Measurements from ENCODE around the gene ERO1A.
A peak's percentile ranks its signal among the peaks of the same experiment; 100 is the strongest.

DNA sequence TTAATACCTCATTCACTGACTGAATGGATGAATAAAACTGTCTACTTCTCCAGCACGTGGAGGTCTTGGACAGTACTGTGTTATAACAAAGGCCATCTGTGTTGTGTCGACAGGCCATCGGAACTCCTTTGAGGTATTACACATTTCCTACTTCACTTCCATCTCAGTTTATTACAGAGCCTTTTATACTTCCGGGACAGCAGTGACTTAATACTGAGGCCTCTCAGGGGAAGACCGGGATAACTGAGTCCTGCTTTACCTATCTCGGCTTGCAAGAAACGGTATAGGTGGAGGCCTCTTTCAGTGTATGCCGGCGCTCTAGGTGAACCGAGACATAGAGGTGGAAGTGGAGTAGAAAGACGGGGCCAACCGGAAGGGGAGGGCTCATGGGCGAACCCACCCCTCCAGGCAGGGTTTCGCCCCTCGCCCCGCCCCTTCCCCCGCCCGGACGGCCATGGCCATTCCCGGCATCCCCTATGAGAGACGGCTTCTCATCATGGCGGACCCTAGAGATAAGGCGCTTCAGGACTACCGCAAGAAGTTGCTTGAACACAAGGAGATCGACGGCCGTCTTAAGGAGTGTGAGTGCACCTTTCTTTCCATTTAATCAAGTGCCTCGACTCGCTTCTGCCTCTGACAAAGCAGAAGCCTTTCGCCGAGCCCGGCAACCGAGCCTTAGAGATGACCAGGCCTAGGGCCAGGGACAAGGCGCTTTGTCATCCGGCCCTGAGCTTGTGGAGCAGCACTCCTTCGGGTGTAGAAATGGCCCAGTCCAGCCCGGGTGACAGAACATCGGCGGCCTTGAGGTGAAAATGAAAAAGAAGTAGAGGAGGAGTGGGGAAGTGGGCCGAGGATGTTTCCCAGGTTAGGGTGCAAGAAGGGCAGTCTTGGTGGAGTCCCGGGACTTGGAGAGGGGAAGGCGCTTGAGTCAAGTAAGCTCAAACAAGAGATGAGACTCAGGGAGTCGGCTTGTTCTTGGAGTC is 11.7 kb upstream of the ERO1A start, which contains the start of gene PSMC6:
- TF ChIP-seq RCOR1 (IDR thresholded peaks at IDR 0.05; ENCODE audit: insufficient replicate concordance, low read length) (no peak), CTCF (conservative IDR thresholded peaks at IDR 0.05; ENCODE audit: low read depth, low read length) (no peak), NFE2L2 (IDR thresholded peaks at IDR 0.05; ENCODE audit: low read depth, low read length) (no peak), FOS (IDR thresholded peaks at IDR 0.05; ENCODE audit: low read depth, low read length) (no peak), MAZ (IDR thresholded peaks at IDR 0.05; ENCODE audit: borderline replicate concordance, low read depth, low read length) (peak; percentile 79; the same call in 1 of the 2 replicates), CEBPB (IDR thresholded peaks at IDR 0.05; ENCODE audit: low read depth, low read length) (no peak), RAD21 (IDR thresholded peaks at IDR 0.05; ENCODE audit: low read length) (no peak), MAFK (IDR thresholded peaks at IDR 0.05; ENCODE audit: low read depth, low read length) (no peak), POLR2A (IDR thresholded peaks at IDR 0.05; ENCODE audit: low read depth, low read length) (peak; percentile 93)
